Measurements from ENCODE around the gene BUD23. TPM values are rescaled to one million over a fixed set of nuclear protein-coding genes. Genes with fewer than 3 reads are reported as not detected.
A peak's percentile ranks its signal among the peaks of the same experiment; 100 is the strongest.

Gene BUD23
- total and polyA plus RNA-seq, 9 of the 15 experiments (the other 6 are each of a cell fraction or from before 2014, with no cell fraction given), result 79.5 to 270 (median 150) TPM

GRCh38 chr7:73649576-73649975 lies 33.8 kb upstream of the BUD23 start:
- Histone ChIP-seq H3K36me3 (ENCODE audit: control insufficient read depth, insufficient read depth, low read length) (no peaks in the 10 kb centered on the region), H3K9me3 (replicated peaks; ENCODE audit: control insufficient read depth, insufficient read depth, low read depth, low read length) (no peaks in the 10 kb centered on the region), H3K9ac (ENCODE audit: insufficient read depth in 1 of 2, low read depth in 2 of 2, low read length in 2 of 2) (no peak overlapping the region), H3K4me1 (replicated peaks in 1 of 2; ENCODE audit: control insufficient read depth in 2 of 2, insufficient read depth in 2 of 2, low read length in 2 of 2) (peaks cover 0 to 14% of the 10 kb centered on the region in 2 experiments; a peak in 2 of 5 replicates), H2AFZ (ENCODE audit: low read depth, low read length) (no peak overlapping the region), H3K4me2 (ENCODE audit: insufficient read depth, low read length) (no peak overlapping the region), H4K20me1 (replicated peaks; ENCODE audit: control insufficient read depth, insufficient read depth, low read length) (0 out of 2 replicates have a peak, but pooled peaks cover 3% of the 10 kb centered on the region), H3K27ac (ENCODE audit: extremely low read depth, low read depth, low read length) (no peak overlapping the region), H3K27me3 (ENCODE audit: control insufficient read depth in 2 of 2, insufficient read depth in 2 of 2, low read length in 2 of 2) (peaks cover 32 to 77% of the 10 kb centered on the region in 2 experiments), H3K79me2 (ENCODE audit: control insufficient read depth, insufficient read depth, low read length) (no peaks in the 10 kb centered on the region), H3K9me1 (ENCODE audit: control insufficient read depth, insufficient read depth, low read length) (no peaks in the 10 kb centered on the region), H3K4me3 (no peak overlapping the region)
- CTCF ChIA-PET (ENCODE audit: low intra/inter-chr PET ratio), result interaction anchor here (2.4 kb wide), 1 partner anchor 76 kb away, joined by 13 read pairs; no protein-coding TSS in a partner anchor
- FAIRE-seq (no peak), DNase-seq (ENCODE audit: extremely low read depth in 1 of 4, low spot score in 3 of 4) (no peak), ATAC-seq (no peak)
- intact Hi-C loops (cut with micrococcal nuclease) (no loop called here), in situ Hi-C loops (cut with MboI) (no loop called here)
- POLR2A ChIA-PET, result interaction anchor here (0.7 to 1.1 kb wide), 2 partner anchors 35 to 83 kb away, joined by 3 read pairs; no protein-coding TSS in a partner anchor
- 4% methylated on average over 9 of the region's 9 CpGs for WGBS (ENCODE audit: insufficient coverage, low coverage, missing lambda C conversion rate)
- TF ChIP-seq, protein P1, sequence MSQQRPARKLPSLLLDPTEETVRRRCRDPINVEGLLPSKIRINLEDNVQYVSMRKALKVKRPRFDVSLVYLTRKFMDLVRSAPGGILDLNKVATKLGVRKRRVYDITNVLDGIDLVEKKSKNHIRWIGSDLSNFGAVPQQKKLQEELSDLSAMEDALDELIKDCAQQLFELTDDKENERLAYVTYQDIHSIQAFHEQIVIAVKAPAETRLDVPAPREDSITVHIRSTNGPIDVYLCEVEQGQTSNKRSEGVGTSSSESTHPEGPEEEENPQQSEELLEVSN (IDR thresholded peaks at IDR 0.05; ENCODE audit: borderline replicate concordance in 1 of 2, extremely low read depth in 1 of 2, insufficient read depth in 1 of 2, insufficient read length in 1 of 2, low read depth in 1 of 2, low read length in 1 of 2, poor library complexity in 1 of 2, severe bottlenecking in 1 of 2), result no peak
- no TSS peak for BruUV-seq (replicated peaks)

DNA sequence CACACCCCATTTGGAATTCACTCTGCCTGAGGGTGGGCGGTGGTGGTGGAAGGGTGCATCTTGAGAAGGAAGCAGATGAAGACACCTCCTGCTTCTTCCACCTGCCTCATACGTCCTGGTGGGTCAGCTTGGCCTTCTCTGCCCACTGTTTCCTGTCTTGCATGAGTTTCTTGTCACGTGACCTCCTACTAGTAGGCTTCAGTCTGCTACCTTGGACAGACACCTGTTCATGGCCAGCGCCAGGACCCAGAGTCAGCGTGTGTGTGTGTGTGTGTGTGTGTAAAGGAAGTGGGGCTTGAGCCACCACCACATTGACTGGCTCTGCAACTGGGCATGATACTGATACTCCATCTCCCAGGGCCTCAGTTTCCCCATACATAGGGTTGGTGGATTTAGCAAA lies 32.9 kb upstream of the BUD23 start:
- no peak overlapping the region for H3K4me2 ChIP-seq (ENCODE audit: insufficient read depth, low read length)
- H3K36me3 ChIP-seq (ENCODE audit: control insufficient read depth, insufficient read depth, low read length), result no peaks in the 10 kb centered on the region
- ChIA-PET CTCF (ENCODE audit: low intra/inter-chr PET ratio) (no interaction called here), POLR2A (interaction anchor here (0.7 kb wide), 1 partner anchor 82 kb away, joined by 3 read pairs; no protein-coding TSS in a partner anchor)
- intact Hi-C loops (cut with micrococcal nuclease) (no loop called here), in situ Hi-C loops (cut with MboI) (no loop called here)
- H3K79me2 ChIP-seq (ENCODE audit: control insufficient read depth, insufficient read depth, low read length), result no peaks in the 10 kb centered on the region
- no peak overlapping the region for H3K4me3 ChIP-seq
- ATAC-seq (no peak), FAIRE-seq (no peak), DNase-seq (ENCODE audit: extremely low read depth in 1 of 4, low spot score in 3 of 4) (peak in 1 of 4 experiments; percentile 38)
- H3K27me3 ChIP-seq (ENCODE audit: control insufficient read depth in 2 of 2, insufficient read depth in 2 of 2, low read length in 2 of 2), result peaks cover 32 to 73% of the 10 kb centered on the region in 2 experiments
- no TSS peak for BruUV-seq (replicated peaks)
- H3K27ac ChIP-seq (ENCODE audit: extremely low read depth, low read depth, low read length), result no peak overlapping the region
- H3K9ac ChIP-seq (ENCODE audit: insufficient read depth in 1 of 2, low read depth in 2 of 2, low read length in 2 of 2), result no peak overlapping the region
- peaks cover 5% of the 10 kb centered on the region; the same call in 1 of the 2 replicates for H3K9me3 ChIP-seq (replicated peaks; ENCODE audit: control insufficient read depth, insufficient read depth, low read depth, low read length)
- H2AFZ ChIP-seq (ENCODE audit: low read depth, low read length), result no peak overlapping the region
- WGBS (ENCODE audit: insufficient coverage, low coverage, missing lambda C conversion rate), result 5% methylated on average over 4 of the region's 5 CpGs
- H3K9me1 ChIP-seq (ENCODE audit: control insufficient read depth, insufficient read depth, low read length), result no peaks in the 10 kb centered on the region
- 0 out of 2 replicates have a peak, but pooled peaks cover 3% of the 10 kb centered on the region for H4K20me1 ChIP-seq (replicated peaks; ENCODE audit: control insufficient read depth, insufficient read depth, low read length)
- H3K4me1 ChIP-seq (replicated peaks in 1 of 2; ENCODE audit: control insufficient read depth in 2 of 2, insufficient read depth in 2 of 2, low read length in 2 of 2), result peaks cover 0 to 14% of the 10 kb centered on the region in 2 experiments; a peak in 2 of 5 replicates
- TF ChIP-seq, protein P2, sequence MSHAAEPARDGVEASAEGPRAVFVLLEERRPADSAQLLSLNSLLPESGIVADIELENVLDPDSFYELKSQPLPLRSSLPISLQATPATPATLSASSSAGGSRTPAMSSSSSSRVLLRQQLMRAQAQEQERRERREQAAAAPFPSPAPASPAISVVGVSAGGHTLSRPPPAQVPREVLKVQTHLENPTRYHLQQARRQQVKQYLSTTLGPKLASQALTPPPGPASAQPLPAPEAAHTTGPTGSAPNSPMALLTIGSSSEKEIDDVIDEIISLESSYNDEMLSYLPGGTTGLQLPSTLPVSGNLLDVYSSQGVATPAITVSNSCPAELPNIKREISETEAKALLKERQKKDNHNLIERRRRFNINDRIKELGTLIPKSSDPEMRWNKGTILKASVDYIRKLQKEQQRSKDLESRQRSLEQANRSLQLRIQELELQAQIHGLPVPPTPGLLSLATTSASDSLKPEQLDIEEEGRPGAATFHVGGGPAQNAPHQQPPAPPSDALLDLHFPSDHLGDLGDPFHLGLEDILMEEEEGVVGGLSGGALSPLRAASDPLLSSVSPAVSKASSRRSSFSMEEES (CRISPR knock-in tag; IDR thresholded peaks at IDR 0.05), result peak; percentile 94
- TF ChIP-seq ZKSCAN1 (IDR thresholded peaks at IDR 0.05; ENCODE audit: low read depth, low read length), result no peak
- TF ChIP-seq, protein P3, sequence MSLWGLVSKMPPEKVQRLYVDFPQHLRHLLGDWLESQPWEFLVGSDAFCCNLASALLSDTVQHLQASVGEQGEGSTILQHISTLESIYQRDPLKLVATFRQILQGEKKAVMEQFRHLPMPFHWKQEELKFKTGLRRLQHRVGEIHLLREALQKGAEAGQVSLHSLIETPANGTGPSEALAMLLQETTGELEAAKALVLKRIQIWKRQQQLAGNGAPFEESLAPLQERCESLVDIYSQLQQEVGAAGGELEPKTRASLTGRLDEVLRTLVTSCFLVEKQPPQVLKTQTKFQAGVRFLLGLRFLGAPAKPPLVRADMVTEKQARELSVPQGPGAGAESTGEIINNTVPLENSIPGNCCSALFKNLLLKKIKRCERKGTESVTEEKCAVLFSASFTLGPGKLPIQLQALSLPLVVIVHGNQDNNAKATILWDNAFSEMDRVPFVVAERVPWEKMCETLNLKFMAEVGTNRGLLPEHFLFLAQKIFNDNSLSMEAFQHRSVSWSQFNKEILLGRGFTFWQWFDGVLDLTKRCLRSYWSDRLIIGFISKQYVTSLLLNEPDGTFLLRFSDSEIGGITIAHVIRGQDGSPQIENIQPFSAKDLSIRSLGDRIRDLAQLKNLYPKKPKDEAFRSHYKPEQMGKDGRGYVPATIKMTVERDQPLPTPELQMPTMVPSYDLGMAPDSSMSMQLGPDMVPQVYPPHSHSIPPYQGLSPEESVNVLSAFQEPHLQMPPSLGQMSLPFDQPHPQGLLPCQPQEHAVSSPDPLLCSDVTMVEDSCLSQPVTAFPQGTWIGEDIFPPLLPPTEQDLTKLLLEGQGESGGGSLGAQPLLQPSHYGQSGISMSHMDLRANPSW (CRISPR knock-in tag; IDR thresholded peaks at IDR 0.05), result no peak
- TF ChIP-seq RAD51 (IDR thresholded peaks at IDR 0.05; ENCODE audit: borderline replicate concordance, low read depth), result peak; percentile 91
